ENCODE data around the gene SENP1. TPM values are rescaled to one million over a fixed set of nuclear protein-coding genes. Genes with fewer than 3 reads are reported as not detected.

Gene SENP1
- total RNA-seq, 1 donor = 23.9 TPM

DNA sequence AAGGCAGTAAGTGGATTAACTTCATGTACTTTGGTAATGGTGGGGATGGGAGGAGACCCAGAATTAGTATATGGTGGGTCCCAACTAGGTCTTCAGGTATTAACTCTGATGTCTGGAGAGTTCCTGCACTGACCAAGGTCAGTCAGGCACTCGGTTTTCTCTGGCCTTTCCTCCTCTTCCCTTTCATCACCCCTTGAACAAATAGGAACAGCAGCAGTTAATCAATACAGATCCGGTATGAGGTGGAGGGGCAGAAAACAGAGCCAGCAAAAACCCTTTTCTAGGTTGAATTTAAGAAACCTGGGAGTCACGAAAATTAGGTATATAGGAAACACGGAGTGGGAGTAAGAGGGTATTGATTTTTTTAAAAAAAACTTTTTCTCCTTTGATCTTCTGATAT, 17.3 kb upstream of the SENP1 start:
- Histone ChIP-seq H4K20me1 (ENCODE audit: insufficient read depth, low read length) (peaks cover 4% of the 10 kb centered on the region), H3K4me3 (ENCODE audit: insufficient read depth, low read length) (no peak overlapping the region), H3K27ac (ENCODE audit: low read depth, low read length) (no peak overlapping the region), H3K4me2 (ENCODE audit: insufficient read depth, low read length) (no peak overlapping the region), H3K4me1 (ENCODE audit: insufficient read depth, low read length) (peaks cover 14% of the 10 kb centered on the region), H3K36me3 (ENCODE audit: insufficient read depth, low read length) (peaks cover 42% of the 10 kb centered on the region), H3K27me3 (ENCODE audit: insufficient read depth, low read length) (no peaks in the 10 kb centered on the region), H3K9me3 (ENCODE audit: low read depth, low read length) (no peaks in the 10 kb centered on the region), H2AFZ (ENCODE audit: low read length) (no peak overlapping the region), H3K79me2 (ENCODE audit: insufficient read depth, low read length) (peaks cover 36% of the 10 kb centered on the region)
- no peak for TF ChIP-seq CTCF (IDR thresholded peaks at IDR 0.05; ENCODE audit: extremely low read depth, low read depth, low read length)
- DNase-seq (ENCODE audit: insufficient read length, low spot score, missing footprints) = no peak

GRCh38 chr12:48122065-48122834, 16.4 kb upstream of the SENP1 start:
- DNase-seq (ENCODE audit: insufficient read length, low spot score, missing footprints) = no peak
- H2AFZ ChIP-seq (ENCODE audit: low read length) = no peak overlapping the region
- H3K79me2 ChIP-seq (ENCODE audit: insufficient read depth, low read length) = peaks cover 34% of the 10 kb centered on the region

GRCh38 chr12:48121522-48121921, 15.6 kb upstream of the SENP1 start:
- DNase-seq (ENCODE audit: insufficient read length, low spot score, missing footprints) = no peak
- TF ChIP-seq CTCF (IDR thresholded peaks at IDR 0.05; ENCODE audit: extremely low read depth, low read depth, low read length) = no peak
- peaks cover 32% of the 10 kb centered on the region for H3K79me2 ChIP-seq (ENCODE audit: insufficient read depth, low read length)
- peaks cover 30% of the 10 kb centered on the region for H3K36me3 ChIP-seq (ENCODE audit: insufficient read depth, low read length)
- no peak overlapping the region for H2AFZ ChIP-seq (ENCODE audit: low read length)
- peaks cover 5% of the 10 kb centered on the region for H3K27me3 ChIP-seq (ENCODE audit: insufficient read depth, low read length)
- peaks cover 14% of the 10 kb centered on the region for H3K4me1 ChIP-seq (ENCODE audit: insufficient read depth, low read length)
- H3K4me3 ChIP-seq (ENCODE audit: insufficient read depth, low read length) = no peak overlapping the region
- H4K20me1 ChIP-seq (ENCODE audit: insufficient read depth, low read length) = peaks cover 4% of the 10 kb centered on the region
- no peak overlapping the region for H3K4me2 ChIP-seq (ENCODE audit: insufficient read depth, low read length)
- H3K27ac ChIP-seq (ENCODE audit: low read depth, low read length) = no peak overlapping the region
- H3K9me3 ChIP-seq (ENCODE audit: low read depth, low read length) = no peaks in the 10 kb centered on the region

More at GRCh38 chr12:48122065-48122834, 16.4 kb upstream of the SENP1 start:
- TF ChIP-seq CTCF (IDR thresholded peaks at IDR 0.05; ENCODE audit: extremely low read depth, low read depth, low read length) = no peak
- Histone ChIP-seq H3K9me3 (ENCODE audit: low read depth, low read length) (no peaks in the 10 kb centered on the region), H3K4me2 (ENCODE audit: insufficient read depth, low read length) (no peak overlapping the region), H3K27ac (ENCODE audit: low read depth, low read length) (no peak overlapping the region), H3K4me1 (ENCODE audit: insufficient read depth, low read length) (peaks cover 14% of the 10 kb centered on the region), H3K36me3 (ENCODE audit: insufficient read depth, low read length) (peaks cover 35% of the 10 kb centered on the region), H3K27me3 (ENCODE audit: insufficient read depth, low read length) (peaks cover 3% of the 10 kb centered on the region), H4K20me1 (ENCODE audit: insufficient read depth, low read length) (peaks cover 4% of the 10 kb centered on the region), H3K4me3 (ENCODE audit: insufficient read depth, low read length) (no peak overlapping the region)

- Histone ChIP-seq H2AFZ (ENCODE audit: low read length) (peak overlapping the region; percentile 93), H3K79me2 (ENCODE audit: insufficient read depth, low read length) (peaks cover 32% of the 10 kb centered on the region), H4K20me1 (ENCODE audit: insufficient read depth, low read length) (peaks cover 4% of the 10 kb centered on the region), H3K36me3 (ENCODE audit: insufficient read depth, low read length) (peaks cover 19% of the 10 kb centered on the region), H3K4me3 (ENCODE audit: insufficient read depth, low read length) (peak overlapping the region; percentile 88), H3K27ac (ENCODE audit: low read depth, low read length) (peak overlapping the region; percentile 63), H3K4me1 (ENCODE audit: insufficient read depth, low read length) (peaks cover 14% of the 10 kb centered on the region), H3K9me3 (ENCODE audit: low read depth, low read length) (no peaks in the 10 kb centered on the region), H3K4me2 (ENCODE audit: insufficient read depth, low read length) (peak overlapping the region; percentile 91), H3K27me3 (ENCODE audit: insufficient read depth, low read length) (peaks cover 5% of the 10 kb centered on the region)
- no peak for TF ChIP-seq CTCF (IDR thresholded peaks at IDR 0.05; ENCODE audit: extremely low read depth, low read depth, low read length)
- DNase-seq (ENCODE audit: insufficient read length, low spot score, missing footprints) = peak; percentile 62
These were observed 13.9 kb upstream of the SENP1 start for GRCh38 chr12:48119834-48120195.

Data from osteoblast (primary cell).